HCT116 (cell line): ENCODE results near the gene RNF220. TPM values are rescaled to one million over a fixed set of nuclear protein-coding genes. Genes with fewer than 3 reads are reported as not detected.

Experiments
- ATAC-seq: fragments of 200-7000 bp; cut with Tn5 transposase; 2 replicates; pipeline ENCODE4 v1.9.1; 2020; ENCODE audit warnings: mild to moderate bottlenecking, moderate library complexity
- BruUV-seq: library from RNA; stranded (reverse); fragments of 400-500 nt; replicated peaks from 2 replicates; lab custom pipeline; 2021; lab: Mats Ljungman, UMichigan
- CTCF ChIA-PET: fragments of 300-600 bp; sonication (Branson Sonifier 250); formaldehyde crosslinking; loops from one replicate; lab custom pipeline; 2021; ENCODE audit warnings: antibody characterized with exemption; lab: Charles Lee
- POLR2A ChIA-PET: fragments of 300-600, 350-600 bp; sonication (Branson Sonifier 250); formaldehyde crosslinking; loops from one replicate; lab custom pipeline; 2021; ENCODE audit warnings: antibody characterized with exemption; lab: Charles Lee
- RAD21 ChIA-PET, 2 experiments: fragments of 300-600 bp; sonication (Branson Sonifier 250); formaldehyde crosslinking; loops; one replicate each; lab custom pipeline; 2023; ENCODE audit warnings: low total read pairs in 2 of 2; ENCODE audit not compliant: uncharacterized antibody in 2 of 2, unreplicated experiment in 2 of 2, low non-redundant PET in 1 of 2; lab: Charles Lee
- DNase-seq: peaks from one replicate; pipeline ENCODE4 v3.0.0-alpha.2; 2010; ENCODE audit warnings: low read depth, low spot score
- H2AFZ ChIP-seq: fragments of 200-600 bp; shearing (Covaris generic), sonication (generic); 2 replicates; pipeline ENCODE4 v1.6.1; 2017; ENCODE audit warnings: low read depth, mixed run types, mixed read lengths, antibody characterized with exemption, low read length; ENCODE audit not compliant: poor library complexity, severe bottlenecking
- H3K27ac ChIP-seq: 2 replicates; pipeline ENCODE4 v1.5.1; 2012; ENCODE audit warnings: low read depth, low read length
- H3K27me3 ChIP-seq: fragments of 200-600 bp; sonication (generic); 2 replicates; pipeline ENCODE4 v1.6.1; 2016; ENCODE audit warnings: mixed run types, low read length, mixed read lengths; ENCODE audit not compliant: insufficient read depth
- H3K36me3 ChIP-seq, 2 experiments: fragments of 200-500 bp in 1 of 2; fragments of 200-600 bp in 1 of 2; sonication (Bioruptor generic) in 1 of 2; sonication (generic) in 1 of 2; 2 replicates each; pipeline versions ENCODE4 v1.5.1 to v1.6.1; 2014 to 2016; ENCODE audit warnings: low read length in 2 of 2, inconsistent platforms in 1 of 2, mixed read lengths in 1 of 2, mixed run types in 1 of 2; ENCODE audit not compliant: insufficient read depth in 2 of 2, control insufficient read depth in 1 of 2
- H3K4me1 ChIP-seq, 2 experiments: fragments of 200-600 bp in 1 of 2; sonication (generic) in 1 of 2; 2 replicates each; pipeline versions ENCODE4 v1.5.1 to v1.6.1; 2012 to 2017; ENCODE audit warnings: low read length in 2 of 2, inconsistent platforms in 1 of 2, mild to moderate bottlenecking in 1 of 2, mixed read lengths in 1 of 2, mixed run types in 1 of 2, moderate library complexity in 1 of 2; ENCODE audit not compliant: insufficient read depth in 2 of 2, control insufficient read depth in 1 of 2
- H3K4me2 ChIP-seq: fragments of 200-600 bp; sonication (generic); 2 replicates; pipeline ENCODE4 v1.6.1; 2017; ENCODE audit warnings: mixed run types, low read length, mixed read lengths
- H3K4me3 ChIP-seq, 2 experiments: fragments of 200-600 bp in 1 of 2; sonication (generic) in 1 of 2; replicated peaks in 1 of 2; 2 replicates each; pipeline ENCODE4 v1.5.1; 2011 to 2016; ENCODE audit warnings: low read length in 2 of 2, control low read depth in 1 of 2, low read depth in 1 of 2, mild to moderate bottlenecking in 1 of 2, mixed read lengths in 1 of 2, mixed run types in 1 of 2
- H3K79me2 ChIP-seq: fragments of 200-600 bp; sonication (generic); 2 replicates; pipeline ENCODE4 v1.6.1; 2017; ENCODE audit warnings: mild to moderate bottlenecking, mixed run types, low read length, moderate library complexity, mixed read lengths; ENCODE audit not compliant: insufficient read depth
- H3K9ac ChIP-seq: fragments of 200-600 bp; sonication (generic); 2 replicates; pipeline ENCODE4 v1.6.1; 2016; ENCODE audit warnings: low read length, mixed read lengths
- H3K9me2 ChIP-seq: fragments of 200-600 bp; sonication (generic), shearing (Covaris generic); 2 replicates; pipeline ENCODE4 v1.6.1; 2017; ENCODE audit warnings: mixed run types, mild to moderate bottlenecking, moderate library complexity; ENCODE audit not compliant: insufficient read depth
- H3K9me3 ChIP-seq, 2 experiments: fragments of 200-500 bp in 1 of 2; fragments of 200-600 bp in 1 of 2; sonication (Bioruptor generic) in 1 of 2; sonication (generic) in 1 of 2; 2 replicates each; pipeline ENCODE4 v1.6.1; 2014 to 2017; ENCODE audit warnings: low read length in 2 of 2, mixed read lengths in 2 of 2, inconsistent platforms in 1 of 2, low read depth in 1 of 2, mild to moderate bottlenecking in 1 of 2, mixed run types in 1 of 2, moderate library complexity in 1 of 2; ENCODE audit not compliant: control insufficient read depth in 1 of 2, insufficient read depth in 1 of 2
- H4K20me1 ChIP-seq: fragments of 200-600 bp; sonication (generic), shearing (Covaris generic); 2 replicates; pipeline ENCODE4 v1.6.1; 2017; ENCODE audit warnings: mixed run types, mild to moderate bottlenecking, moderate library complexity; ENCODE audit not compliant: insufficient read depth
- ATF3 ChIP-seq: IDR thresholded peaks from 2 replicates; pipeline ENCODE4 v1.6.1; 2012
- CTCF ChIP-seq, 3 experiments: fragments of 200-600 bp in 1 of 3; sonication (generic) in 1 of 3; IDR thresholded peaks in 2 of 3; conservative IDR thresholded peaks in 1 of 3; 2 replicates each; pipeline ENCODE4 v1.5.1; 2012 to 2017; ENCODE audit warnings: low read depth in 2 of 3, low read length in 2 of 3, antibody characterized with exemption in 1 of 3, borderline replicate concordance in 1 of 3, control low read depth in 1 of 3, mild to moderate bottlenecking in 1 of 3, mixed read lengths in 1 of 3, mixed run types in 1 of 3, moderate library complexity in 1 of 3; ENCODE audit not compliant: insufficient read depth in 1 of 3
- EGR1 ChIP-seq: IDR thresholded peaks from 2 replicates; pipeline ENCODE4 v1.6.1; 2012; ENCODE audit warnings: low read depth
- EZH2 ChIP-seq: fragments of 200-600 bp; sonication (generic); IDR thresholded peaks from 2 replicates; pipeline ENCODE4 v1.6.1; 2017; ENCODE audit warnings: antibody characterized with exemption, mixed run types
- EZH2phosphoT487 ChIP-seq: fragments of 200-600 bp; IDR thresholded peaks from 2 replicates; pipeline ENCODE4 v1.6.1; 2018; ENCODE audit warnings: antibody characterized with exemption, borderline replicate concordance
- MAX ChIP-seq: IDR thresholded peaks from 2 replicates; pipeline ENCODE4 v1.6.1; 2012
- POLR2AphosphoS5 ChIP-seq: IDR thresholded peaks from 2 replicates; pipeline ENCODE4 v1.6.1; 2011; ENCODE audit warnings: mild to moderate bottlenecking, low read depth, low read length, moderate library complexity
- RAD21 ChIP-seq: IDR thresholded peaks from 2 replicates; pipeline ENCODE4 v1.6.1; 2012; ENCODE audit warnings: low read depth, mild to moderate bottlenecking
- SIN3A ChIP-seq: IDR thresholded peaks from 2 replicates; pipeline ENCODE4 v1.6.1; 2012; ENCODE audit warnings: low read depth
- SP1 ChIP-seq: IDR thresholded peaks from 2 replicates; pipeline ENCODE4 v1.6.1; 2012; ENCODE audit warnings: low read depth
- YY1 ChIP-seq: IDR thresholded peaks from 2 replicates; pipeline ENCODE4 v1.6.1; 2011; ENCODE audit warnings: low read length, low read depth, moderate library complexity, mild to moderate bottlenecking; ENCODE audit not compliant: insufficient replicate concordance; ENCODE audit errors: extremely low read depth
- ZBTB33 ChIP-seq: IDR thresholded peaks from 2 replicates; pipeline ENCODE4 v1.6.1; 2011; ENCODE audit warnings: mild to moderate bottlenecking, low read length, moderate library complexity; ENCODE audit not compliant: insufficient replicate concordance; ENCODE audit errors: extremely low read depth
- intact Hi-C: fragments of 100-400 bp; cut with micrococcal nuclease; formaldehyde crosslinking; loops from 2 replicates; pipeline ENCODE4 v1.10.0; 2022
- total RNA-seq: library from RNA; stranded (reverse); gene quantifications from one replicate; pipeline ENCODE4 v1.2.1, GENCODE V29; 2021; ENCODE audit not compliant: unreplicated experiment

RNF220 gene
- total RNA-seq, 1 experiment from 2014 or later: 84.5 TPM

- H3K36me3 ChIP-seq: no peaks in the 10 kb centered on the region
- no peak overlapping the region for H3K27ac ChIP-seq
- no peaks in the 10 kb centered on the region for H3K27me3 ChIP-seq
- H3K9me2 ChIP-seq: no peaks in the 10 kb centered on the region
- ChIA-PET CTCF (interaction anchor here (0.6 to 5.2 kb wide), 20 partner anchors 9 to 293 kb away, joined by 3 to 96 read pairs (median 4); no protein-coding TSS in a partner anchor), RAD21 (interaction anchor here (0.7 to 2.8 kb wide), 7 partner anchors 210 to 330 kb away, joined by 3 to 24 read pairs (median 6); no protein-coding TSS in a partner anchor), POLR2A (interaction anchor here (0.7 kb wide), 1 partner anchor 275 kb away, joined by 3 read pairs; no protein-coding TSS in a partner anchor)
- ATAC-seq (peak; percentile 88), DNase-seq (peak; percentile 32)
- TF ChIP-seq YY1: no peak
- no peak for TF ChIP-seq ATF3
- TF ChIP-seq EGR1: no peak
- peak; percentile 90 for TF ChIP-seq RAD21
- no peak for TF ChIP-seq ZBTB33
- TF ChIP-seq SP1: no peak
- TF ChIP-seq CTCF (IDR thresholded peaks at IDR 0.05 in 2 of 3, conservative IDR thresholded peaks at IDR 0.05 in 1 of 3; ENCODE audit: borderline replicate concordance in 1 of 3, insufficient read depth in 1 of 3, low read depth in 2 of 3, low read length in 2 of 3): peak; percentile 80 to 86 (median 80)
- TF ChIP-seq EZH2: no peak
- no peak for TF ChIP-seq POLR2AphosphoS5
- no peak for TF ChIP-seq SIN3A
- no peak for TF ChIP-seq EZH2phosphoT487
- no peak for TF ChIP-seq MAX
- no peaks in the 10 kb centered on the region for H3K79me2 ChIP-seq
- no peak overlapping the region for H3K4me3 ChIP-seq
- H2AFZ ChIP-seq: no peak overlapping the region
- H3K4me1 ChIP-seq: no peaks in the 10 kb centered on the region
- H4K20me1 ChIP-seq: no peaks in the 10 kb centered on the region
- no peaks in the 10 kb centered on the region for H3K9me3 ChIP-seq
- H3K4me2 ChIP-seq: no peak overlapping the region
- intact Hi-C loops: loop anchor here (1.0 kb wide), 2 partner anchors 217 to 274 kb away; no protein-coding TSS in a partner anchor
- H3K9ac ChIP-seq: no peak overlapping the region
- BruUV-seq: no TSS peak
These were observed 26.9 kb upstream of the RNF220 start for GRCh38 chr1:44377925-44378784.
